Sigmoid colon (tissue), 4 donors: ENCODE results near the gene ERG.

Experiments
- CTCF ChIP-seq, 4 experiments: fragments of 450-650 bp in 3 of 4; fragments of 200-600 bp in 1 of 4; IDR thresholded peaks; one replicate each; pipeline ENCODE4 v1.5.1; 2016 to 2019; ENCODE audit warnings: antibody characterized with exemption in 4 of 4, mild to moderate bottlenecking in 3 of 4, moderate library complexity in 2 of 4
- EP300 ChIP-seq, 4 donors: sonication (generic); formaldehyde crosslinking; IDR thresholded peaks; one replicate each; pipeline ENCODE4 v1.6.1; 2017; ENCODE audit warnings: antibody characterized with exemption in 4 of 4
- POLR2A ChIP-seq, 2 donors: fragments of 450-650 bp; IDR thresholded peaks; one replicate each; pipeline ENCODE4 v1.6.1; 2016; ENCODE audit warnings: antibody characterized with exemption in 2 of 2, mild to moderate bottlenecking in 2 of 2, moderate library complexity in 2 of 2

DNA sequence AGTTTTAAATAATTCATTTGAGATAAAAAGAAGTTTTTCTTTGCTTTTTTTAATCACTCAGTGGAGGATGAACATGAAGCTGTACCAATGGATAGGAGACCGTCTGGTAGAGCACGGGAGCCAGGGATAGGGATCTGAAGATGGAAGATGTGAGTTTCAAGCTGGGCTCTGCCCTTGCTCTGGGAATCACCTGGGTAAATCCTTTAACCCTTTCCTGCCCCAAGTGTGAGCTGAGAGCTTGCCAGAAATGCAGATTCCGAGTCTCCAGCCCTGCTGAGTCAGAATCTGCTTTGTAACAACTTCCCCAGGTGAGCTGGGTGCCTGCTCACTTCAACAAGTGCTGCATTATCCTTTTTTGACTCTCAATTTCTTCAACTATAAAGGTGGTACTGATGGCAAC lies 44.1 kb downstream of the ERG start:
- TF ChIP-seq POLR2A (IDR thresholded peaks at IDR 0.05), result no peak
- TF ChIP-seq CTCF (IDR thresholded peaks at IDR 0.05), result no peak
- no peak for TF ChIP-seq EP300 (IDR thresholded peaks at IDR 0.05)
